Endothelial cell of umbilical vein (primary cell): ENCODE results near the gene CD151.

Source experiments
- CTCF ChIP-seq, 2 donors: IDR thresholded peaks; 1 replicate in 1 of 2; 2 replicates in 1 of 2; pipeline ENCODE4 v1.5.1; 2011; ENCODE audit warnings: low read length in 2 of 2, mild to moderate bottlenecking in 2 of 2, moderate library complexity in 2 of 2, control low read depth in 1 of 2, inconsistent platforms in 1 of 2, low read depth in 1 of 2; ENCODE audit not compliant: insufficient read depth in 1 of 2; ENCODE audit errors: extremely low read depth in 1 of 2
- EZH2 ChIP-seq: IDR thresholded peaks from 2 replicates; pipeline ENCODE4 v1.6.1; 2012; ENCODE audit warnings: borderline replicate concordance, low read depth, mild to moderate bottlenecking, moderate library complexity, low read length, inconsistent platforms; ENCODE audit not compliant: severe bottlenecking
- FOS ChIP-seq: IDR thresholded peaks from 2 replicates; pipeline ENCODE4 v1.6.1; 2011; ENCODE audit warnings: mild to moderate bottlenecking, low read length, moderate library complexity, borderline replicate concordance; ENCODE audit not compliant: insufficient read depth
- GATA2 ChIP-seq: IDR thresholded peaks from 2 replicates; pipeline ENCODE4 v1.7.0; 2011; ENCODE audit warnings: low read depth, mild to moderate bottlenecking, moderate library complexity, mixed read lengths, low read length; ENCODE audit not compliant: insufficient read length, insufficient read depth
- JUN ChIP-seq: IDR thresholded peaks from 2 replicates; pipeline ENCODE4 v1.6.1; 2011; ENCODE audit warnings: borderline replicate concordance, low read depth; ENCODE audit not compliant: insufficient read length, insufficient read depth
- MAX ChIP-seq: IDR thresholded peaks from 2 replicates; pipeline ENCODE4 v1.6.1; 2011; ENCODE audit not compliant: insufficient read depth, insufficient read length
- MYC ChIP-seq: IDR thresholded peaks from one replicate; pipeline ENCODE4 v1.6.1; 2011; ENCODE audit warnings: mild to moderate bottlenecking, low read depth, low read length
- POLR2A ChIP-seq: IDR thresholded peaks from 2 replicates; pipeline ENCODE4 v1.6.1; 2012; ENCODE audit warnings: low read depth, mild to moderate bottlenecking, control low read depth, low read length
- POLR2AphosphoS5 ChIP-seq: IDR thresholded peaks from 2 replicates; pipeline ENCODE4 v1.6.1; 2012; ENCODE audit warnings: low read depth, mild to moderate bottlenecking, control low read depth, low read length, moderate library complexity; ENCODE audit not compliant: insufficient read depth

GRCh38 chr11:819943-820649 is 12.7 kb upstream of the CD151 start:
- no peak for TF ChIP-seq CTCF (IDR thresholded peaks at IDR 0.05; ENCODE audit: extremely low read depth in 1 of 2, insufficient read depth in 1 of 2, low read depth in 1 of 2, low read length in 2 of 2)
- peak; percentile 34 for TF ChIP-seq POLR2AphosphoS5
- peak; percentile 54 for TF ChIP-seq POLR2A
- no peak for TF ChIP-seq EZH2
- TF ChIP-seq JUN: no peak
- TF ChIP-seq MAX: no peak
- TF ChIP-seq FOS: no peak
- TF ChIP-seq MYC: no peak
- no peak for TF ChIP-seq GATA2
